Endothelial cell of umbilical vein (primary cell): Measurements from ENCODE around the gene SPINK7.

ENCODE experiments used
- CTCF ChIP-seq, 2 donors: IDR thresholded peaks; 1 replicate in 1 of 2; 2 replicates in 1 of 2; pipeline ENCODE4 v1.5.1; 2011; ENCODE audit warnings: low read length in 2 of 2, mild to moderate bottlenecking in 2 of 2, moderate library complexity in 2 of 2, control low read depth in 1 of 2, inconsistent platforms in 1 of 2, low read depth in 1 of 2; ENCODE audit not compliant: insufficient read depth in 1 of 2; ENCODE audit errors: extremely low read depth in 1 of 2
- FOS ChIP-seq: IDR thresholded peaks from 2 replicates; pipeline ENCODE4 v1.6.1; 2011; ENCODE audit warnings: mild to moderate bottlenecking, low read length, moderate library complexity, borderline replicate concordance; ENCODE audit not compliant: insufficient read depth
- JUN ChIP-seq: IDR thresholded peaks from 2 replicates; pipeline ENCODE4 v1.6.1; 2011; ENCODE audit warnings: borderline replicate concordance, low read depth; ENCODE audit not compliant: insufficient read length, insufficient read depth
- MYC ChIP-seq: IDR thresholded peaks from one replicate; pipeline ENCODE4 v1.6.1; 2011; ENCODE audit warnings: mild to moderate bottlenecking, low read depth, low read length
- POLR2A ChIP-seq: IDR thresholded peaks from 2 replicates; pipeline ENCODE4 v1.6.1; 2012; ENCODE audit warnings: low read depth, mild to moderate bottlenecking, control low read depth, low read length
- POLR2AphosphoS5 ChIP-seq: IDR thresholded peaks from 2 replicates; pipeline ENCODE4 v1.6.1; 2012; ENCODE audit warnings: low read depth, mild to moderate bottlenecking, control low read depth, low read length, moderate library complexity; ENCODE audit not compliant: insufficient read depth
- TF ChIP-seq, protein P1 (sequence below): IDR thresholded peaks from 2 replicates; pipeline ENCODE4 v1.6.1; 2011; ENCODE audit not compliant: insufficient read depth, insufficient read length

- TF ChIP-seq CTCF (IDR thresholded peaks at IDR 0.05; ENCODE audit: extremely low read depth in 1 of 2, insufficient read depth in 1 of 2, low read depth in 1 of 2, low read length in 2 of 2) = no peak
- no peak for TF ChIP-seq POLR2A
- no peak for TF ChIP-seq POLR2AphosphoS5
- no peak for TF ChIP-seq JUN
- TF ChIP-seq FOS = no peak
- TF ChIP-seq, protein P1, sequence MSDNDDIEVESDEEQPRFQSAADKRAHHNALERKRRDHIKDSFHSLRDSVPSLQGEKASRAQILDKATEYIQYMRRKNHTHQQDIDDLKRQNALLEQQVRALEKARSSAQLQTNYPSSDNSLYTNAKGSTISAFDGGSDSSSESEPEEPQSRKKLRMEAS = no peak
- TF ChIP-seq MYC = no peak
Measured at GRCh38 chr5:148306446-148306845, 5.8 kb upstream of the SPINK7 start.
